Astrocyte of the spinal cord (primary cell): ENCODE measurements around the gene SLC35E2B.

ENCODE experiments used
- DNase-seq: peaks from one replicate; pipeline ENCODE4 v3.0.0; 2011; ENCODE audit warnings: low read depth, low spot score
- H3K4me3 ChIP-seq: 2 replicates; pipeline ENCODE4 v1.5.1; 2011; ENCODE audit warnings: low read depth, mild to moderate bottlenecking, low read length, moderate library complexity
- CTCF ChIP-seq: IDR thresholded peaks from 2 replicates; pipeline ENCODE4 v1.5.1; 2012; ENCODE audit warnings: low read depth, mild to moderate bottlenecking, low read length, inconsistent platforms
- in situ Hi-C: cut with HindIII; loops from 2 replicates; pipeline ENCODE4 v1.10.0; 2017; ENCODE audit warnings: low sequenced_read_pairs

Gene SLC35E2B

GRCh38 chr1:1616838-1617237 is 75.8 kb downstream of the SLC35E2B start:
- TF ChIP-seq CTCF, result no peak
- in situ Hi-C loops, result no loop called here
- peak overlapping the region; percentile 90 for H3K4me3 ChIP-seq
- no peak for DNase-seq

GRCh38 chr1:1616045-1616790 is 76.4 kb downstream of the SLC35E2B start:
- no peak for DNase-seq
- peak overlapping the region; percentile 90 for H3K4me3 ChIP-seq
- no peak for TF ChIP-seq CTCF
- in situ Hi-C loops, result no loop called here

- TF ChIP-seq CTCF, result no peak
- peak within 1 kb of the TSS; percentile 90 for H3K4me3 ChIP-seq
- in situ Hi-C loops, result no loop called here
- DNase-seq, result peak; percentile 94
Observed at GRCh38 chr1:1615256-1616044, 77.1 kb downstream of the SLC35E2B start, which contains the start of gene MIB2. MIB2 (plus strand) TSS chr1:1615500; CDS start chr1:1623453, 7,953 bp downstream.

- in situ Hi-C loops, result no loop called here
- H3K4me3 ChIP-seq, result peak overlapping the region; percentile 90
- TF ChIP-seq CTCF, result no peak
- DNase-seq, result no peak
Observed at GRCh38 chr1:1614954-1615255, 77.7 kb downstream of the SLC35E2B start.

GRCh38 chr1:1614204-1614953 is 78.2 kb downstream of the SLC35E2B start:
- peak; percentile 23 for DNase-seq
- in situ Hi-C loops, result no loop called here
- peak overlapping the region; percentile 90 for H3K4me3 ChIP-seq
- TF ChIP-seq CTCF, result no peak

- no peak for TF ChIP-seq CTCF
- in situ Hi-C loops, result no loop called here
- no peak for DNase-seq
- peak overlapping the region; percentile 90 for H3K4me3 ChIP-seq
Observed at GRCh38 chr1:1613509-1614082, 79.0 kb downstream of the SLC35E2B start.
